HG02623 (cell line): ENCODE data around the gene RORC.

ENCODE experiments used
- ATAC-seq: cut with Tn5 transposase; IDR thresholded peaks from one replicate; pipeline ENCODE4 v1.9.1; 2021; ENCODE audit warnings: moderate library complexity; ENCODE audit not compliant: unreplicated experiment

Gene RORC

DNA sequence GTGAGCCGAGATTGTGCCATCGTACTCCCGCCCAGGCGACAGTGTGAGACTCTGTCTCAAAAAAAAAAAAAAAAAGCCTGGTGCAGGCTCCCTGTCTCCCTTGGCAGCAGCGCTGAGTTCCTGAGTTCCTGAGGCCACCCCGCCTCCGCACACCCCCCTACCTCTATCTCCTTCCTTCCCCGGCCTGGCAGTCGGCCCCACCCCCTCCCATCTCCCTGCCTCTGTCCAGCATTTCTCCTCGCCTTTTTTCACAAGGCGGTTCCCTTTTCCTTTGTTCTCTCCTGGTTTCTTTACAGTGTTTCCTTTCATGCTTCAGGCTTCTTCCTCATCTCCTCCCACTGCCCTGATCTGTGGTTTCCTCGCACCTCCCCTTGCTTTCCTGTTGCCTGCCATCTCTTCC is 2.7 kb downstream of the RORC start:
- no peak for ATAC-seq

GRCh38 chr1:151827853-151828252 is 3.7 kb downstream of the RORC start:
- no peak for ATAC-seq

DNA sequence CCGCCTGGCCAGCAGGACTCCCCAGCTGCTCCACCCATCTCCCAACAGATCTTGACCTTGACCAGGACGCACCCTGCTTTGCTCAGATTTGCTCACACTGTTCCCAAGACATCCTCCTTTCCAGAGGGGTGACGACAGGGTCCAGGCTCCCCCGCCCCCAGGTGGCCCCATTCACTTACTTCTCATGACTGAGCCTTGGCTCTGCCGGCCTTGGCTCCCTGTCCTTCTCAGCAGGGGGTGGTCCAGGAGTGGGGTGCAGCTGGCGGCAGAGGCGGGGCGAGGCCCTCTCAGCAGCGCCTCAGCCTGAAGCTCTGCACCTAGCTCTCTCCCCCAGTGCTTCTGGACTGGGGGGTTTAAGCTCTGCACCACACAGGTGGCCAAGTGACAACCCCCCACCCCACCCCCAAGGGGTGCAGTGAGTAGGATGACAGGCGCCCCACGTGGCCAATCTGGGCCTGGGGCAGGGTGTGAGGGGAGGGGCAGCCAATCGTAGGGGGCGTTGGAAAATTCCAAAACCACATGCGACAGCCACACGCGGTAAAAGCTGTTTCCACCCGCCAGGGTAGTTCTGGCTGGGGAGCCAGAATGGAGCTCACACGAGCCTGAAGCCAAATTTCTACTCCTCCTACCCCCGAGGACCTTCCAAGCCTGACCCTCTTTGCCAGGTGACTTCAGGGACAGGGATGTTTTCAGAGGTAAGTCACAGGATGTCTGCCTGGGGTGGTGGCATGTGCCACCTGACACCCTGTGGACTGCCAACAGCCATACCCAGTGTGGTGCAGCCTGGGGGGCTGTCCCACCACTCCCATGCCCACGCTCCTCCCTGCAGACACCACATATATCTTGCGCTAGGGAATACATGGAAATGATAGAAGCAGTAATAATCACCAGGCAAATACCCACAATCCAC is 5.6 kb downstream of the RORC start:
- ATAC-seq = no peak

DNA sequence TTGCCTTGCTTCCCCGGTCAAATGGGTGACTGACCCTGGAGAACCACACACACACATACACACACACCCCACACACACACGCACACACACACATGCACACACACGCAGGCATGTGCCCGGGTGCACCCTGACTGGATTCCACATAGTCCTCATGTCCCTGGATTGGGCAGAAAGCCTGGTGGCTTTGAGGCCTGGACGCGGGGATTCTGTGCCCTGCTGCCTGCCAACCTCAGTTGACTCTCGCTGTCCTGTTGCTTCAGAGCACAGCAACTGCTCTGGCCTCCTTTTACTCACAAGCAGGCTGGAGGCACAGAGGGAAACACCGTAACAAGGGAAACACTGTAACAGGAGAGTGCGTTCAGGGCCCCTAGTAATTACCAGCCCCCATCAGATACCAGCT is 6.4 kb downstream of the RORC start:
- no peak for ATAC-seq

- no peak for ATAC-seq
These were observed 8.4 kb downstream of the RORC start for GRCh38 chr1:151823175-151823574.

DNA sequence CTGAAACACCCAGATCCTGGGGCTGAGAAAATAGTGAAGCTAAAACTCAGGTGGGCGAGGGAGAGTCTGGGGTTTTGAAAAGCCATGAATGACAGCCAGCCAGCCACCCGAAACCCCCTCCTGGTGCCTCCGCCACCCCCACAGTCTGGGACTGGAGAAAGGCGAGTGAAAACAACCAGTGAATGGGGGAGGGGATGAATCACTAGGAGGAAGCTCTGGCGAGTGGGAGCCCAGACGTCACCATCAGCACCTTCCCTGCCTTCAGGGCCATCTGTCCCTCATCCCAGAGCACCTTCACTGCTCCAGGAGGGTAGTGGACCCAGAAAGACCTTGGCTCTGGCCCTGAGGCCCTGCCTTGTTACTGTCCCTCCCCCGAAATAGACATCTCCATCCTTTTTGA is 9.2 kb downstream of the RORC start:
- no peak for ATAC-seq

DNA sequence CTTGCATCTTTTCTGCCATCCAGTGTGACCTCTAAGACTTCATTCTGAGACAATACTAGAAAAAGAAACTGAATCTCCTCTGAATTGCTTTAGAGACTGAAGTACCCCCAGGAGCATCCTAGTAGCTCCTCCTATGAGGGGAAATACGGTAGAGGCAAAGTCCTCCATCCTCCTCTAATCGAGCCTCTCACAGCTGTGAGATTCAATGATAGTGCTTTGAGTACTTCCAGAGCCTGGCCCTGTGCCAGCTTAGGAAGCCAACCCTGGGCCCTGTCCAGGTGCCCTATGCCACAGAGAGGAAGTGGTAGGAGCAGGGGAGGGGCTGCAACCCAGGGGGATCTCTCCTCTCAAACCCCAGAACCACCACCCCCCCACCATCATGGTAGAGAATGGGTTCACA is 10.7 kb downstream of the RORC start:
- no peak for ATAC-seq

DNA sequence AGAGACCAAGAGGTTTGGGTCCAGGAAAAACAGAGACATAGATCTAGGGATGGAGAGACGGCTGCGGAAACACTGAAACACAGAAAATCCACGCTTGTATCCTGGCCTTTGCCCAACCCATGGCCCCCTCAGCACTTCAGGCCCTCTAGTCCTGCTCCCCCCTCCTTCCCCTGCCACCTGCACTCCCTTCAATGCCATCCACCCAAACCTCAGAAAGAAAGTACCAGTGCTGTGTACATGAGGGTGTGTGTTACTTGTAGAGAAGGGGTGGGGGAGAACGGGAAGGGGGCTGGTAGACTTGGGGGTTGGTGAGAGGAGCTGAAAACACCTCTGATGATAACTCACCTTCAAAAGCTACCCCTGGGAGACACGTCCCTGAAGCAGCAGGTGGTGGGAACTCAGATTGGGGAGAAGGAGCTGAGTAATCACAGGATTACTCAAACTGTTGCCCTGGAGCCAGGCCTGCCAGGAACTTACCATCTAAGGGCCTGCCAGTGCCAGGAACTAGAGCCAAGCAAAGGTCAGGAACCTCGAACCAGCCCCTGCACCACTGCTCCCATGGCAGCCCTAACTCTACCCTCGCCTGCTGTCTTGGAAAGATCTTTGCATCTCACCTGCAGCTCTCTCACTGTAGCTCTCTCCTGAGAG is 11.5 kb downstream of the RORC start:
- no peak for ATAC-seq

DNA sequence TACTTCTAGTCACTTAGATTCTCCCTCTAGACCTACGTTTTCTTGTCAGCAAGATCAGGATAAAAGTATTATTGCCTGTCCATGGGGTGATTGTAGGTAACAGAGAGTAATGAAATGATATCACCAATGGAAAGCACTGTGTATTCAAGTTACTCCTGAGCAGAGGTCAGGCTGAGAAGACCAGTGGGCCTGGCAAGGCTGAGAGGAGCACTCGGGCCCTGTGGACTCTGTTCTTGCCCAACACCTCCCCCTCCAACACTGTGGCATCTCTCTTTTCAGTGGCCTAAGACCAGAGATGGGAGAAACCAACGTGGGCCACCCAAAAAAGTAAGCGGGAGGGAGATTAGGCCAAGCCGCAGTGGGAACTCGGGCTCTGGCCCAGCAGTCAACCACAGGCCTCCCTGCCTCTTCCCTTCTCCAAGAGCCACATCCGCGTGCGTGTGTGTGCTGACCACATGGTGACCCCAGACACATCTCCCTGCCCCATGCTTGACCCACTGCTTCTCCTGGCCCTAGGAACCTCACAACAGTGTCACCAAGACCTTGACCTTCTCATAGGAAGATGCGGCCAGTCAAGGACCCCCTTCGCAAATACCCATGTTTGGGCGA is 12.3 kb downstream of the RORC start:
- ATAC-seq = no peak

- no peak for ATAC-seq
These were observed 14.3 kb downstream of the RORC start for GRCh38 chr1:151817353-151817730.

DNA sequence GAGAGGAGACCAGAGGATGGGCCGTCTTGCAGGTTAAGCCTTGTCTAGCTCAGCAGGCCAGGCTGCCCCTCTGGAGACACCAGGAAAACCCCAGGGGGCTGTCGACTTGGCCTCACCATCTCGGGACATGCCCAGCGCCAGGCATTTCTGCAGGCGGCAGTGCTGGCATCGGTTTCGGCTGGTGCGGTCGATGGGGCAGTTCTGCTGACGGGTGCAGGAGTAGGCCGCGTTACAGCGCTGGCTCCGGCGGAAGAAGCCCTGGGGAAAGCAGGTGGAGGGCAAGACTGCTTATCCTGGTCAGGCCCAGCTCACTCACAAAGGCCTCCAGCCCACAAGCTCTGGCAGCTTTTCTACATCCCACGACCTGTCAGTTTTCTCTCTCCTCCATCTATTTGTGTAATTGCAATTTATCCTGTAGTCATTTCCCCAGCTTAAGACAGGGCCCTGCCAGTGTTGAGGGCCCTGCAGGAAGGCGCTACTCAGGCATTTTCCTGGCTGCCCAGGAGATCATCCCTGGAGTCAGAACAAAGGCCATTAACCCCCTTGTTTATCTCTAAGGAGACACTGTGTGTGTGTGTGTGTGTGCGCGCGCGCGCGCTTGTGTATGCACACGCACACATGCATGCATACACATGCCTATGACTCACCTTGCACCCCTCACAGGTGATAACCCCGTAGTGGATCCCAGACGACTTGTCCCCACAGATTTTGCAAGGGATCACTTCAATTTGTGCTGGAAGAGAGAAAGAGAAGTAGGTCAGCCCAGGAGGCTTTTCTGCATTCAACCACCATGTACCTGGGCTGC is 14.9 kb downstream of the RORC start:
- no peak for ATAC-seq

GRCh38 chr1:151815716-151816327 is 15.8 kb downstream of the RORC start:
- no peak for ATAC-seq

GRCh38 chr1:151814971-151815545 is 16.5 kb downstream of the RORC start:
- no peak for ATAC-seq

- no peak for ATAC-seq
These were observed 17.2 kb downstream of the RORC start for GRCh38 chr1:151814426-151814825.

DNA sequence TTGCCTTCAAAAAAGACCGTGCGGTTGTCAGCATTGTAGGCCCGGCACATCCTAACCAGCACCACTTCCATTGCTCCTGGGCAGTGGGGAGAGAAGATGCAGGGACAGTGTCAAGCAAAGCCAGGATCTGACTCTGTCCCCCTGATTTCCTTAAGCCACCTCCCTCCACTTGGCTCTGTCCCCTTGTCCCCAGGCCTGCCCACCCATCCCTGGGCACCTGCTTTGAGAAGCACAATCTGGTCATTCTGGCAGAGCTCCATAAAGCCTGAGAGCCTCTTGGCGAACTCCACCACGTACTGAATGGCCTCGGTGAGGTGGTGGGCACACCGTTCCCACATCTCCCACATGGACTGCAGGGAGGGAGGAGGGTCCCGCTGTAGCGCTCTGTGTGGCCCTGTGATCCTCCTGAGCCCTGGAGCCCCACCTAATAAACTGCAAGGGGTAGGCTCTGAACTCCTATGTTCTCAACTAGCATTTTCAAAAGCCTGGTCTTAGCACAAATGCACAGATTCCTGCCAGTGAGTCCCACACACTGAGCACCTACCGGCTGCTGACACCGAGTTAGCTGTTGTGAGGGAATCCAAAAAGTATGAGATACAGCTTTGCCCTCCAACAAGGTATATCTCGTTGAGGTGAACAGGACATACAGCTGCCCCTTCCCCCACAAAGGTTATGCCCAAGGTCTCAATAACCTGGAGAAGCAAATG is 18.2 kb downstream of the RORC start:
- ATAC-seq = no peak

DNA sequence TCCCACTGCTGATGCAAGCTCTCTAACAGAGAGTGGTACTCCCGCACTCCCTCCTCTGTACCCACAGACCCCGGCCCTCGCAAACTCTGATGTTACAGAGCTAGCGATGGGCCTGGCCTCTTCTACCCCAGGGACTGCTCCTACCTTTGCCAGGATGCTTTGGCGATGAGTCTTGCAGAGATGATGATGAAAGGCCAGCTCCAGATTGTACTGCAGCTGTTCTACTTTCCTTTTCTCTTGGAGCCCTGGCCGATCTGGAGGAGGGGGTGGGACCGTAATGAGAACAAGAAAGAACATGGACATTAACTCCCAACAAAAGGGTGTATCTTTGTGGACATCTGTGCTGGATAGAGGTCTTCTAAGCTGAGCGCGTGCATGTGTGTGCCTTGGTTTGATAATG is 20.4 kb downstream of the RORC start:
- no peak for ATAC-seq

GRCh38 chr1:151809985-151810556 is 21.5 kb downstream of the RORC start:
- ATAC-seq = no peak

DNA sequence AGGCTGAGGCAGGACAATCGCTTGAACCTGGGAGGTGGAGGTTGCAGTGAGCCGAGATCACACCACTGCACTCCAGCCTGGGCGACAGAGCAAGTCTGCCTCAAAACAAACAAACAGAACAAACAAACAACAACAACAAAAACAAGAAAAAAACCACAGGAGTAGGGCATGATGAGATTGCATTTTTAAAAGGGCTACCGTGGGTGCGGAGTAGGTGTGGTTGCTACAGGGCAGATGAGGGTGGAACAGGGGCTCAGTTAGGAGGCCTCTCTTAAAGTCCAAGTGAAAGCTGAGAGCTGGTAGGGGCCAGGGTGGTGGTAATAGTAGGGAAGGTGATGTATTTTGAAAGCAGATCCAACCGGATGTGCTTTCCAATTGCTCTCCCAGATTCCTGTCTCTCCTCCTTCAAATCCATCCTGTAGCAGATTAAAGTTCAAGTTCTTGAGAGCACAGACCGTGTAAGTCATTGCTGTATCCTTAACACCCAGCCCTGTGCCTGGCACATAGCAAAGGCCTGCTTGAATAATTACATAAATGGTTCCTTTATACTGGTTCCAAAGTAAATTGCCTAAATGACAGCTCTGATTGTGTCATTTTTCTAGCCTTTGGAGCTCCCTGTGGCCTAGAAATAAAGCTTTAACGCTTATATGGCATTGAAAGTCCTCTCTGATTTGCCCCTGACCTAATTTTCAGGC is 22.2 kb downstream of the RORC start:
- no peak for ATAC-seq

DNA sequence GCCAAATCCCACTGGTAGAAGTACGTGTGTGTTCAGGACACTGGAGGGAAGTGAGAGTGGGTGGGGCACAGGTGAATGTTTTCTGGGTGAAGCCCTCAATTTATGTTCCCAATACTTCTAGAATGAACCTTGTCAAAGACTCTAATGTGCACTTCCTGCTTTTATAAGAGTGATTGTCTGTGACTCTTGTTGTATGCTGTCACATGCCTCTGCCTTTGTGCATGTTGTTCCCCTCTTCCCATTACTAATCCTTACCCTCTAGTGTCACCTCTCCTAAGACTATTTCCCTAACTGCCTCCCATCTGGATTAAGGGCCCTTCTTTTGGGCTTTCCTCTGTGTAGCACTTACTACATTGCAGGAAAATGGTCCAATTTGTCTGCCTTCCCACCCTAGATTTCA is 23.8 kb downstream of the RORC start:
- ATAC-seq = no peak
